CD4-positive, CD25-positive, alpha-beta regulatory T cell (primary cell): ENCODE measurements around the gene DIPK1B. TPM values are rescaled to one million over a fixed set of nuclear protein-coding genes. Genes with fewer than 3 reads are reported as not detected.
A peak's percentile ranks its signal among the peaks of the same experiment; 100 is the strongest.

ENCODE experiments used
- ATAC-seq, 2 donors: fragments of 150-1000 bp; cut with Tn5 transposase; one replicate each; pipeline ENCODE4 v1.10.0; 2021; ENCODE audit warnings: low read depth in 2 of 2, moderate number of reproducible peaks in 2 of 2, moderate library complexity in 1 of 2
- DNase-seq, 3 donors: peaks; one replicate each; pipeline versions ENCODE4 v3.0.0 to v3.0.0-alpha.2; 2012 to 2022; ENCODE audit warnings: mixed read lengths in 1 of 3
- H3K27ac ChIP-seq: one replicate; pipeline ENCODE4 v1.7.0; 2013; ENCODE audit warnings: mild to moderate bottlenecking, low read length; ENCODE audit not compliant: insufficient read depth, poor library complexity, severe bottlenecking
- H3K27me3 ChIP-seq: one replicate; pipeline ENCODE4 v1.7.0; 2013; ENCODE audit warnings: low read length; ENCODE audit not compliant: control insufficient read depth, insufficient read depth
- H3K36me3 ChIP-seq: one replicate; pipeline ENCODE4 v1.7.0; 2013; ENCODE audit warnings: mild to moderate bottlenecking, low read length, moderate library complexity; ENCODE audit not compliant: control insufficient read depth, insufficient read depth
- H3K4me1 ChIP-seq: 2 replicates; pipeline ENCODE4 v1.7.0; 2013; ENCODE audit warnings: mild to moderate bottlenecking, low read length; ENCODE audit not compliant: insufficient read depth, control insufficient read depth, poor library complexity, severe bottlenecking
- H3K4me3 ChIP-seq: one replicate; pipeline ENCODE4 v1.7.0; 2013; ENCODE audit warnings: low read depth, mild to moderate bottlenecking, low read length, moderate library complexity
- H3K9me3 ChIP-seq, 2 experiments: 1 replicate in 1 of 2; 2 replicates in 1 of 2; pipeline ENCODE4 v1.7.0; 2013; ENCODE audit warnings: low read length in 2 of 2, mild to moderate bottlenecking in 1 of 2, moderate library complexity in 1 of 2; ENCODE audit not compliant: control insufficient read depth in 2 of 2
- H3K27ac Mint-ChIP-seq, 3 donors: one replicate each; pipeline ENCODE4 v1.8.0; 2020 to 2022; ENCODE audit warnings: mild to moderate bottlenecking in 3 of 3, mixed read lengths in 3 of 3, moderate library complexity in 2 of 3
- H3K27me3 Mint-ChIP-seq: one replicate; pipeline ENCODE4 v1.8.0; 2022; ENCODE audit warnings: mild to moderate bottlenecking, mixed read lengths
- H3K36me3 Mint-ChIP-seq: one replicate; pipeline ENCODE4 v1.8.0; 2020; ENCODE audit warnings: mixed read lengths
- H3K4me1 Mint-ChIP-seq, 4 donors: one replicate each; pipeline ENCODE4 v1.8.0; 2020 to 2022; ENCODE audit warnings: mixed read lengths in 4 of 4, mild to moderate bottlenecking in 1 of 4
- H3K4me3 Mint-ChIP-seq, 4 donors: one replicate each; pipeline ENCODE4 v1.8.0; 2020 to 2022; ENCODE audit warnings: mild to moderate bottlenecking in 4 of 4, mixed read lengths in 4 of 4, moderate library complexity in 3 of 4
- H3K9me3 Mint-ChIP-seq, 7 donors: one replicate each; pipeline ENCODE4 v1.8.0; 2020 to 2022; ENCODE audit warnings: mixed read lengths in 7 of 7, mild to moderate bottlenecking in 3 of 7, moderate library complexity in 2 of 7
- polyA plus RNA-seq, 4 donors: library from polyadenylated mRNA; unstranded; fragments of 300-500 nt; fragmentation: Illumina TruSeq; gene quantifications; one replicate each; pipeline ENCODE4 v1.2.3, GENCODE V29; 2021
- total RNA-seq: library from RNA; stranded (reverse); gene quantifications from one replicate; pipeline ENCODE4 v1.2.3, GENCODE V29; 2022

DIPK1B gene
- total and polyA plus RNA-seq, 5 donors from 2014 or later: 0.16 to 1.3 TPM; not detected in 3

- no peaks in the 10 kb centered on the region for H3K27me3 ChIP-seq
- ATAC-seq (peak; percentile 82 to 84), DNase-seq (peak; percentile 37 to 57 (median 52))
- peaks cover 0 to 2% (median 0%) of the 10 kb centered on the region in 7 donors for H3K9me3 Mint-ChIP-seq
- H3K4me3 ChIP-seq: no peak within 1 kb of the TSS
- no peaks in the 10 kb centered on the region for H3K36me3 Mint-ChIP-seq
- no peaks in the 10 kb centered on the region for H3K9me3 ChIP-seq
- no peaks in the 10 kb centered on the region for H3K27me3 Mint-ChIP-seq
- H3K4me1 Mint-ChIP-seq: peaks cover 0 to 6% (median 0%) of the 10 kb centered on the region in 4 donors
- H3K27ac Mint-ChIP-seq: no peak within 1 kb of the TSS
- peak within 1 kb of the TSS; percentile 64 to 82 (median 78) for H3K4me3 Mint-ChIP-seq
- H3K36me3 ChIP-seq: no peaks in the 10 kb centered on the region
- peak within 1 kb of the TSS; percentile 47 for H3K27ac ChIP-seq
- H3K4me1 ChIP-seq: peaks cover 15% of the 10 kb centered on the region
These were observed 25.3 kb upstream of the DIPK1B start, which contains the start of gene AGPAT2 for GRCh38 chr9:136686794-136687711. Gene AGPAT2 (minus strand): TSS chr9:136687457. CDS start chr9:136687357, 100 bp downstream.

- no peak for ATAC-seq
These were observed 24.6 kb upstream of the DIPK1B start for GRCh38 chr9:136687721-136688223.

GRCh38 chr9:136688274-136689107 lies 23.9 kb upstream of the DIPK1B start:
- DNase-seq: no peak
- Mint-ChIP-seq H3K4me3 (peak overlapping the region; percentile 64 to 78 (median 70)), H3K27me3 (no peaks in the 10 kb centered on the region), H3K9me3 (peaks cover 0 to 2% (median 0%) of the 10 kb centered on the region in 7 donors), H3K4me1 (peaks cover 0 to 6% (median 0%) of the 10 kb centered on the region in 4 donors), H3K27ac (peak overlapping the region in 1 of 3 donors; percentile 77), H3K36me3 (no peaks in the 10 kb centered on the region)
- no peak overlapping the region for H3K4me3 ChIP-seq
- no peaks in the 10 kb centered on the region for H3K9me3 ChIP-seq
- no peaks in the 10 kb centered on the region for H3K27me3 ChIP-seq
- peaks cover 15% of the 10 kb centered on the region for H3K4me1 ChIP-seq
- ATAC-seq: no peak
- H3K36me3 ChIP-seq: no peaks in the 10 kb centered on the region
- no peak overlapping the region for H3K27ac ChIP-seq

More at GRCh38 chr9:136687721-136688223, 24.6 kb upstream of the DIPK1B start:
- no peaks in the 10 kb centered on the region for H3K36me3 Mint-ChIP-seq
- no peak overlapping the region for H3K27ac ChIP-seq
- no peaks in the 10 kb centered on the region for H3K27me3 ChIP-seq
- peaks cover 0 to 6% (median 0%) of the 10 kb centered on the region in 4 donors for H3K4me1 Mint-ChIP-seq
- DNase-seq: peak in 1 of 3 donors; percentile 36
- no peaks in the 10 kb centered on the region for H3K9me3 ChIP-seq
- peaks cover 0 to 2% (median 0%) of the 10 kb centered on the region in 7 donors for H3K9me3 Mint-ChIP-seq
- H3K4me3 Mint-ChIP-seq: peak overlapping the region in 3 of 4 donors; percentile 67 to 78 (median 71)
- H3K4me1 ChIP-seq: peaks cover 15% of the 10 kb centered on the region
- no peaks in the 10 kb centered on the region for H3K36me3 ChIP-seq
- H3K4me3 ChIP-seq: no peak overlapping the region
- H3K27me3 Mint-ChIP-seq: no peaks in the 10 kb centered on the region
- no peak overlapping the region for H3K27ac Mint-ChIP-seq

GRCh38 chr9:136689108-136689460 lies 23.3 kb upstream of the DIPK1B start:
- H3K27ac Mint-ChIP-seq: peak overlapping the region in 1 of 3 donors; percentile 77

GRCh38 chr9:136690104-136690805 lies 22.1 kb upstream of the DIPK1B start:
- peaks cover 15% of the 10 kb centered on the region for H3K4me1 ChIP-seq
- Mint-ChIP-seq H3K36me3 (no peaks in the 10 kb centered on the region), H3K27ac (no peak overlapping the region)

More at GRCh38 chr9:136689108-136689460, 23.3 kb upstream of the DIPK1B start:
- Mint-ChIP-seq H3K27me3 (no peaks in the 10 kb centered on the region), H3K36me3 (no peaks in the 10 kb centered on the region), H3K9me3 (peaks cover 0 to 2% (median 0%) of the 10 kb centered on the region in 7 donors), H3K4me3 (peak overlapping the region; percentile 26 to 71 (median 64)), H3K4me1 (peaks cover 0 to 6% (median 0%) of the 10 kb centered on the region in 4 donors)
- Histone ChIP-seq H3K4me3 (no peak overlapping the region), H3K4me1 (peaks cover 15% of the 10 kb centered on the region), H3K27me3 (no peaks in the 10 kb centered on the region), H3K27ac (no peak overlapping the region), H3K36me3 (no peaks in the 10 kb centered on the region), H3K9me3 (no peaks in the 10 kb centered on the region)
- ATAC-seq (no peak), DNase-seq (no peak)

GRCh38 chr9:136690806-136691261 lies 21.5 kb upstream of the DIPK1B start:
- peaks cover 0 to 5% (median 0%) of the 10 kb centered on the region in 4 donors for H3K4me1 Mint-ChIP-seq
- Histone ChIP-seq H3K27me3 (no peaks in the 10 kb centered on the region), H3K4me3 (no peak overlapping the region), H3K9me3 (no peaks in the 10 kb centered on the region), H3K4me1 (peaks cover 9% of the 10 kb centered on the region), H3K36me3 (no peaks in the 10 kb centered on the region), H3K27ac (no peak overlapping the region)
- H3K4me3 Mint-ChIP-seq: no peak overlapping the region
- ATAC-seq (no peak), DNase-seq (no peak)
- peaks cover 0 to 2% (median 0%) of the 10 kb centered on the region in 7 donors for H3K9me3 Mint-ChIP-seq
- H3K36me3 Mint-ChIP-seq: no peaks in the 10 kb centered on the region
- H3K27me3 Mint-ChIP-seq: peaks cover 6% of the 10 kb centered on the region
- H3K27ac Mint-ChIP-seq: no peak overlapping the region

More at GRCh38 chr9:136690104-136690805, 22.1 kb upstream of the DIPK1B start:
- H3K4me1 Mint-ChIP-seq: peaks cover 0 to 6% (median 0%) of the 10 kb centered on the region in 4 donors
- H3K27me3 Mint-ChIP-seq: peaks cover 6% of the 10 kb centered on the region
- no peaks in the 10 kb centered on the region for H3K36me3 ChIP-seq
- no peaks in the 10 kb centered on the region for H3K27me3 ChIP-seq
- H3K4me3 ChIP-seq: no peak overlapping the region
- ATAC-seq: no peak
- no peak overlapping the region for H3K4me3 Mint-ChIP-seq
- DNase-seq: no peak
- no peaks in the 10 kb centered on the region for H3K9me3 ChIP-seq
- no peak overlapping the region for H3K27ac ChIP-seq
- H3K9me3 Mint-ChIP-seq: peaks cover 0 to 2% (median 0%) of the 10 kb centered on the region in 7 donors
